ENCODE measurements around the gene SNX18. TPM values are rescaled to one million over a fixed set of nuclear protein-coding genes. Genes with fewer than 3 reads are reported as not detected.

Gene SNX18
- total and polyA plus RNA-seq, 2 of the 4 experiments (the other 2 are of a cell fraction): 31.2 to 50.0 TPM

DNA sequence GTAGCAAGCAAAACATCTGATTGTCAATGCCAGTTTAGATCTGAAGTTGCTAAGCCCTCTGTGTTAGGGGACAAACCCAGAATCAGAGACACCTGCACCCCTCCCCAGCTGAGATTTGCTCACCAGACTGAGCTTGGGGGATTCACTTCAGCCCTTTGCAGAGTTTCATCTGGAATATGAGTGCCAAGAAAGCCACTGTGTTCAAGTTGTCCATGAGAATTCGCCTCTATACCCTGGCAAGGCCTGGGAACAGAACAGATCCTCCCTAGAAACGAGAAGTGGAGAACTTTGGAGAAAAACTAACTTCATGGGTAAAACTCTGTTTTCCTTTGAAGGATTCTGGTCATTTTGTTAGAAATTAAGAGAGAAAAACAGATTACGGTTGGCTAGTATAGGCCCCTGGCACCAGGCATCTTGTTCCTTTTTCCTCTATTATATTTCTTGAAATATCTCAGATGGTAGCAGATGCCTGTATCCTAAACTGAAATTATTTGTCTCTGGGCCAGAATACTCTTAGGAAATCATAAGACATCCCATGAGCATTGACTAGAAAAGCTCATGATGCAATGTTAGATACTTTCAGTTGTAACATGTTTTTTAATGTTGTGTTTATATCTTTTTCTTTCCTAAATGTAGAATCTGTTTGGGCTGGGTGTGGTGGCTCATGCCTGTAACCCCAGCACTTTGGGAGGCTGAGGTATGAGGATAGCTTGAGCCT, 64.4 kb downstream of the SNX18 start:
- H4K20me1 ChIP-seq (ENCODE audit: insufficient read depth, low read length): no peaks in the 10 kb centered on the region
- POLR2A ChIA-PET (ENCODE audit: unreplicated experiment): no interaction called here

More for the DNA sequence above, 64.4 kb downstream of the SNX18 start:
- Histone ChIP-seq H3K56ac (ENCODE audit: extremely low read depth, insufficient read depth, low read length) (no peak overlapping the region), H3K14ac (replicated peaks; ENCODE audit: low read depth, low read length) (peak overlapping the region; percentile 77), H2BK20ac (ENCODE audit: low read depth, low read length) (peak overlapping the region; percentile 84), H3K27ac (ENCODE audit: insufficient read depth, low read length) (peak overlapping the region; percentile 93; the same call in 1 of the 2 replicates), H3K4me3 (ENCODE audit: insufficient read depth, low read depth, low read length) (no peak overlapping the region), H2BK5ac (ENCODE audit: low read depth, low read length, poor library complexity, severe bottlenecking) (peak overlapping the region; percentile 60), H2AK9ac (replicated peaks; ENCODE audit: low read depth, low read length, poor library complexity) (no peak overlapping the region), H3K27me3 (ENCODE audit: control insufficient read depth, insufficient read depth, low read length) (no peaks in the 10 kb centered on the region), H3K4ac (ENCODE audit: low read depth, low read length) (peak overlapping the region; percentile 83), H3K23ac (ENCODE audit: low read depth, low read length) (peak overlapping the region; percentile 86), H3K18ac (ENCODE audit: low read depth, low read length) (peak overlapping the region; percentile 87), H3K9me3 (ENCODE audit: control insufficient read depth, insufficient read depth, low read length) (peaks cover 4% of the 10 kb centered on the region; the same call in 1 of the 2 replicates), H3K4me1 (ENCODE audit: control insufficient read depth, insufficient read depth, low read length) (peaks cover 16% of the 10 kb centered on the region), H3K36me3 (ENCODE audit: control insufficient read depth, insufficient read depth, low read length) (no peaks in the 10 kb centered on the region), H2BK120ac (ENCODE audit: low read depth, low read length) (peak overlapping the region; percentile 94), H3K9me1 (ENCODE audit: insufficient read depth, low read length) (peaks cover 7% of the 10 kb centered on the region), H3K79me1 (ENCODE audit: low read depth in 1 of 2, low read length in 2 of 2) (0 out of 4 replicates have a peak, but pooled peaks cover 0 to 6% of the 10 kb centered on the region in 2 experiments), H4K5ac (ENCODE audit: low read depth, low read length) (peak overlapping the region; percentile 90), H4K91ac (ENCODE audit: insufficient read depth, low read depth, low read length) (peak overlapping the region; percentile 29; the same call in 1 of the 2 replicates), H4K8ac (ENCODE audit: low read depth in 2 of 2, low read length in 2 of 2) (peak overlapping the region in 1 of 2 experiments; percentile 91; a peak in 3 of 4 replicates), H3K4me2 (ENCODE audit: low read depth, low read length) (peak overlapping the region; percentile 82; the same call in 1 of the 2 replicates), H2AK5ac (ENCODE audit: low read depth, low read length) (peak overlapping the region; percentile 89; the same call in 1 of the 2 replicates), H2AFZ (replicated peaks; ENCODE audit: low read length, poor library complexity) (peak overlapping the region; percentile 35), H3K9ac (ENCODE audit: low read depth, low read length) (peak overlapping the region; percentile 74; the same call in 1 of the 2 replicates), H2BK15ac (ENCODE audit: low read depth, low read length) (peak overlapping the region; percentile 63; the same call in 1 of the 3 replicates)
- dilution Hi-C loops (cut with HindIII; ENCODE audit: low sequenced_read_pairs, unreplicated experiment) (no loop called here), intact Hi-C loops (cut with micrococcal nuclease) (no loop called here), in situ Hi-C loops (cut with MboI; ENCODE audit: low sequenced_read_pairs) (no loop called here)
- no peak for TF ChIP-seq BHLHE40 (IDR thresholded peaks at IDR 0.05; ENCODE audit: low read depth, low read length)
- TF ChIP-seq CEBPB (IDR thresholded peaks at IDR 0.05; ENCODE audit: low read depth, low read length): peak; percentile 45
- no CpG with 5 or more reads among the region's 3 CpGs for WGBS, 2 experiments (ENCODE audit: extremely low coverage in 2 of 2, insufficient read length in 1 of 2)
- peak; percentile 36 for DNase-seq
- ATAC-seq (ENCODE audit: low read depth): peak; percentile 19; the same call in 1 of the 2 replicates
- BruUV-seq (replicated peaks): no TSS peak
- CTCF ChIA-PET: interaction anchor here (1.1 kb wide), 1 partner anchor 353 kb away, joined by 3 read pairs; no protein-coding TSS in a partner anchor
